Esophagus squamous epithelium (tissue), 5 donors: ENCODE data around the gene SH3TC1. TPM values are rescaled to one million over a fixed set of nuclear protein-coding genes. Genes with fewer than 3 reads are reported as not detected.

ENCODE experiments used
- DNase-seq: peaks from one replicate; lab custom pipeline; 2025; lab: John Stamatoyannopoulos, UW
- H3K27ac ChIP-seq, 4 donors: fragments of 200-600 bp; sonication (generic); one replicate each; pipeline ENCODE4 v1.5.1; 2016 to 2019; ENCODE audit warnings: mild to moderate bottlenecking in 1 of 4
- H3K27me3 ChIP-seq, 4 donors: fragments of 200-600 bp; sonication (generic); 1 replicate in 3 of 4; 2 replicates in 1 of 4; pipeline versions ENCODE4 v1.5.1 to v1.6.0; 2017 to 2021; ENCODE audit warnings: antibody characterized with exemption in 1 of 4
- H3K36me3 ChIP-seq, 3 donors: fragments of 200-600 bp; sonication (generic); one replicate each; pipeline ENCODE4 v1.5.1; 2016 to 2019
- H3K4me1 ChIP-seq, 3 donors: fragments of 200-600 bp; sonication (generic); one replicate each; pipeline ENCODE4 v1.5.1; 2017 to 2019
- H3K4me3 ChIP-seq, 4 donors: fragments of 200-600 bp; sonication (generic); 1 replicate in 3 of 4; 2 replicates in 1 of 4; pipeline ENCODE4 v1.5.1; 2016 to 2019; ENCODE audit warnings: mild to moderate bottlenecking in 2 of 4, moderate library complexity in 1 of 4
- H3K9me3 ChIP-seq, 3 donors: fragments of 200-600 bp; sonication (generic); one replicate each; pipeline ENCODE4 v1.5.1; 2016 to 2019
- POLR2A ChIP-seq, 4 donors: fragments of 450-650 bp; IDR thresholded peaks; one replicate each; pipeline ENCODE4 v1.6.1; 2017; ENCODE audit warnings: antibody characterized with exemption in 4 of 4, mild to moderate bottlenecking in 4 of 4, moderate library complexity in 3 of 4
- WGBS, 2 donors: methylation state at CpG; one replicate each; pipeline ENCODE4 v1.1.5; 2018; 5-methylcytosine and 5-hydroxymethylcytosine counted together
- intact Hi-C: fragments of 100-400 bp; cut with DNase I; formaldehyde crosslinking; loops from one replicate; pipeline ENCODE4 v1.15.0; 2022
- total RNA-seq, 4 donors: library from RNA; depleted of rRNA; stranded (reverse); fragments of >200 nt; gene quantifications; one replicate each; pipeline ENCODE4 v1.1.0, GENCODE V29; 2016
- TF ChIP-seq, protein P1 (sequence below), 6 experiments: fragments of 450-650 bp in 4 of 6; fragments of 200-600 bp in 2 of 6; sonication (generic) in 2 of 6; IDR thresholded peaks; one replicate each; pipeline ENCODE4 v1.5.1; 2016 to 2019; ENCODE audit warnings: antibody characterized with exemption in 6 of 6, mild to moderate bottlenecking in 4 of 6, moderate library complexity in 4 of 6
- donor health status: DM: yes; HTN: yes; CAD: no.

Gene SH3TC1
- total RNA-seq, 4 donors from 2014 or later, result 24.6 to 31.2 (median 27.1) TPM

DNA sequence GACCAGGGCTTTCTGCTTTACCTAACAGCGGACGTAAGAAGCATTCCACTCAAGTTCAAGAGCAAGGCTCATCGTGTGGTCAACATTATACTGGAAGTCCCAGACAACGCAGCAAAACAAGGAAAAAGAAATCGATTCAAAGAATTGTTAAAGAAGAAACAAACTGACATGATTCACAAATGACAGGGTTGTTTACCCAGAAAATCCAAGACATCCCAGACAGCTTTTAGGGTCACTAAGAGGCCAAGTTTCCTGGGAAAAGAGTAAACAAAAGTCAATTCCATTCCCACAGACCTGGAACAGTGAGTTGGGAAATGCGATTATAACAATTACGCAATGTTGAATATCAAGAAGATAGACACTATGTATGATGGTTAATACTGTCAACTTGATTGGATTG, 49.0 kb downstream of the SH3TC1 start:
- H3K27me3 ChIP-seq, result no peaks in the 10 kb centered on the region
- H3K4me1 ChIP-seq, result peaks cover 7 to 17% (median 7%) of the 10 kb centered on the region in 3 donors
- DNase-seq, result no peak
- H3K9me3 ChIP-seq, result no peaks in the 10 kb centered on the region
- peak overlapping the region in 3 of 4 donors; percentile 45 to 76 (median 70) for H3K27ac ChIP-seq
- WGBS, 2 donors, result 50 to 73% methylated on average over 5 to 7 of the region's 7 CpGs
- H3K36me3 ChIP-seq, result no peaks in the 10 kb centered on the region
- no peak for TF ChIP-seq POLR2A (IDR thresholded peaks at IDR 0.05)
- TF ChIP-seq, protein P1, sequence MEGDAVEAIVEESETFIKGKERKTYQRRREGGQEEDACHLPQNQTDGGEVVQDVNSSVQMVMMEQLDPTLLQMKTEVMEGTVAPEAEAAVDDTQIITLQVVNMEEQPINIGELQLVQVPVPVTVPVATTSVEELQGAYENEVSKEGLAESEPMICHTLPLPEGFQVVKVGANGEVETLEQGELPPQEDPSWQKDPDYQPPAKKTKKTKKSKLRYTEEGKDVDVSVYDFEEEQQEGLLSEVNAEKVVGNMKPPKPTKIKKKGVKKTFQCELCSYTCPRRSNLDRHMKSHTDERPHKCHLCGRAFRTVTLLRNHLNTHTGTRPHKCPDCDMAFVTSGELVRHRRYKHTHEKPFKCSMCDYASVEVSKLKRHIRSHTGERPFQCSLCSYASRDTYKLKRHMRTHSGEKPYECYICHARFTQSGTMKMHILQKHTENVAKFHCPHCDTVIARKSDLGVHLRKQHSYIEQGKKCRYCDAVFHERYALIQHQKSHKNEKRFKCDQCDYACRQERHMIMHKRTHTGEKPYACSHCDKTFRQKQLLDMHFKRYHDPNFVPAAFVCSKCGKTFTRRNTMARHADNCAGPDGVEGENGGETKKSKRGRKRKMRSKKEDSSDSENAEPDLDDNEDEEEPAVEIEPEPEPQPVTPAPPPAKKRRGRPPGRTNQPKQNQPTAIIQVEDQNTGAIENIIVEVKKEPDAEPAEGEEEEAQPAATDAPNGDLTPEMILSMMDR (IDR thresholded peaks at IDR 0.05), result no peak
- H3K4me3 ChIP-seq, result no peak overlapping the region
- intact Hi-C loops, result no loop called here

DNA sequence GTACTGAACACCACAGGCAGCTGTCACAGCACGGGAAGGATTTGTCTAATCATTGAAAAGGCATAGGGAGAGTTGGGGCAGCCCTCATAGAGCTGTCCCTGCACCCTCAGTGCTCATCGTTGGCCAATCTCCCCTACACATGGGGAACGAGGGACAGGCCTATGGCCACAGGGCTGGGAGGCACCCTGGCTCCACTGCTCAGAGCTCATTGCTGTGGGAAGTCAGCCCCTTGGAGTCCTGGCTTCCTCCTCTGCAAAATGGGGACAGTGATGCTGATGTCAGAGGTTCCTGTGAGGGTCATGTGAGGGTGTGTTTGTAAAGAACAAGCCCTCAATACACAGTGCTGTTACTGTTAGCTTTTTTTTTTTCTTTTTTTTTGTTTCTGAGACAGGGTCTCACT, 51.1 kb downstream of the SH3TC1 start:
- no peak overlapping the region for H3K4me3 ChIP-seq
- H3K4me1 ChIP-seq, result peaks cover 7 to 17% (median 7%) of the 10 kb centered on the region in 3 donors
- no peak for TF ChIP-seq POLR2A (IDR thresholded peaks at IDR 0.05)
- TF ChIP-seq, protein P1 (IDR thresholded peaks at IDR 0.05), result no peak
- intact Hi-C loops, result no loop called here
- no peaks in the 10 kb centered on the region for H3K36me3 ChIP-seq
- no peaks in the 10 kb centered on the region for H3K9me3 ChIP-seq
- H3K27ac ChIP-seq, result no peak overlapping the region
- DNase-seq, result no peak
- no peaks in the 10 kb centered on the region for H3K27me3 ChIP-seq
- WGBS, 2 donors, result 30 to 31% methylated on average over 2 to 3 of the region's 3 CpGs

DNA sequence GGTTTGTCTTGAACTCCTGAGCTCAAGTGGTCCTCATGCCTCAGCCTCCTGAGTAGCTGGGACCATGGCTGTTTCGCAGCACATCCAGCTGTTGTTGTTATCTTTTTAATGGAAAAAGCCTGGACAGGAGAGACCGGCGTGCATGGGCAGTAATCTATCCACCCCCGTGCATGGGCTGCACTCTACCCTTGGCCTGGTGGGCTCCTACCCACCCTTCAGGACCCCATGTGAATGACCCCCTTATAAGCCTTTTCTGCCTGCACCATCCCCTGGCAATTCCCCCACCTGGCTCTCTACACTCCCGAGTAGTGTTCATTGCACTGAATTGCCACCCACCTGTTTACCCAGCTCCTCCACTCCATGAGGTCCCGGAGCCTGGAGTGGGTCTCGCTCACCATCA, 51.5 kb downstream of the SH3TC1 start:
- no peak overlapping the region for H3K27ac ChIP-seq
- H3K9me3 ChIP-seq, result no peaks in the 10 kb centered on the region
- peaks cover 7 to 19% (median 10%) of the 10 kb centered on the region in 3 donors for H3K4me1 ChIP-seq
- no peak for DNase-seq
- TF ChIP-seq POLR2A (IDR thresholded peaks at IDR 0.05), result no peak
- TF ChIP-seq, protein P1 (IDR thresholded peaks at IDR 0.05), result no peak
- H3K27me3 ChIP-seq, result no peaks in the 10 kb centered on the region
- H3K4me3 ChIP-seq, result no peak overlapping the region
- intact Hi-C loops, result no loop called here
- 83 to 92% methylated on average over 4 to 5 of the region's 7 CpGs for WGBS, 2 donors
- no peaks in the 10 kb centered on the region for H3K36me3 ChIP-seq

DNA sequence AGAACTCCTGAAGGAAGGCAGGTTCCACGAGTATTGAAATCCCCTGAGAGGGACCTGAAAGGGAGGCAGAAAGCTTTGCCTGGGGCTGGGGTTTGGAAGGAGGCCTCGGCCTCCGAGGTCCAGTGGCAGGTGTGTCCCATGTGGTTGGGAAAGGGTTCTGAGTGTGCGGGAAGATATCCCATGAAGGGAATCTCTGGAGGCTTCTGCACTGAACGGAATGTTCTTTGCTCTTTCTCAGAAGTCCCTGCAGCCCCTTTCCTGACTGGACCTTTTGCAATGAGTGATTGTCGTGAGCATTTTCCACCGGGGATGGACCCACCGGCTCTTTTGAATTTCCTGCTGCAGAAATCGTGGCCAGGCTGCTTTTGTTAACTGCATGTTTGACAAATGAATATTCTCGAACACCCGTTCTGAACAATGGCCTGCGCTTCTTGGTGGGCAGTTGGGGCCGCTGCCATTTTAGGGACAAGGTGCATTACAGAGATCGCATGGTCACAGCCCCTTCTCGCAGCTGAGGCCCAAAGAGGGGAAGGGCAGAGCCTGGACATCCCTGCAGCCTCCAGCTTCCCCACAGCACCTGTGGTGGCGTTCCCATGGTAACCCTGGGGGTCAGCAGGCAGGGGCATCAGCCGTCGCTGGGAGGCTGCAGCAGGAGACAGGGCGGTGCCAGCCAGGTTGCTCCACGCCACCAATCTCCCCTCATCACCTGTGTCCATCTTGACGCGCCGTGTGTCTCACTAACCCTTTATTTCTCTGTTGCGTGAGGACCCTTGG, 52.2 kb downstream of the SH3TC1 start:
- Histone ChIP-seq H3K9me3 (no peaks in the 10 kb centered on the region), H3K36me3 (no peaks in the 10 kb centered on the region), H3K27me3 (no peaks in the 10 kb centered on the region), H3K27ac (no peak overlapping the region), H3K4me3 (no peak overlapping the region), H3K4me1 (peaks cover 12 to 25% (median 13%) of the 10 kb centered on the region in 3 donors)
- no peak for DNase-seq
- 91 to 93% methylated on average over 6 to 13 of the region's 24 CpGs for WGBS, 2 donors
- intact Hi-C loops, result no loop called here
- TF ChIP-seq, protein P1 (IDR thresholded peaks at IDR 0.05), result no peak
- no peak for TF ChIP-seq POLR2A (IDR thresholded peaks at IDR 0.05)
